MCF 10A (cell line): ENCODE measurements around the gene HMOX2. TPM values are rescaled to one million over a fixed set of nuclear protein-coding genes. Genes with fewer than 3 reads are reported as not detected.

Experiments
- BruUV-seq: library from RNA; stranded (reverse); fragments of 400-500 nt; replicated peaks from 2 replicates; lab custom pipeline; 2021; lab: Mats Ljungman, UMichigan
- CTCF ChIA-PET: fragments of 300-600 bp; sonication (Branson Sonifier 250); formaldehyde crosslinking; extraction: SDS; loops from one replicate; lab custom pipeline; 2021; ENCODE audit warnings: antibody characterized with exemption, inconsistent platforms; lab: Yijun Ruan, JAX
- POLR2A ChIA-PET: fragments of 300-600, 350-650 bp; sonication (Branson Sonifier 250); formaldehyde crosslinking; extraction: SDS; loops from one replicate; lab custom pipeline; 2020; ENCODE audit warnings: antibody characterized with exemption, inconsistent platforms; lab: Yijun Ruan, JAX
- DNase-seq: peaks from one replicate; pipeline ENCODE4 v3.0.0-alpha.2; 2018; ENCODE audit not compliant: unreplicated experiment
- H3K27ac Mint-ChIP-seq: one replicate; pipeline ENCODE4 v1.8.0; 2022; ENCODE audit warnings: mild to moderate bottlenecking, low read depth, mixed read lengths; ENCODE audit not compliant: unreplicated experiment
- H3K27me3 Mint-ChIP-seq: one replicate; pipeline ENCODE4 v1.8.0; 2022; ENCODE audit warnings: mixed read lengths; ENCODE audit not compliant: insufficient read depth, unreplicated experiment
- H3K36me3 Mint-ChIP-seq: one replicate; pipeline ENCODE4 v1.8.0; 2022; ENCODE audit warnings: mild to moderate bottlenecking, moderate library complexity, mixed read lengths; ENCODE audit not compliant: insufficient read depth, unreplicated experiment
- H3K4me1 Mint-ChIP-seq: one replicate; pipeline ENCODE4 v1.8.0; 2022; ENCODE audit warnings: mixed read lengths; ENCODE audit not compliant: insufficient read depth, unreplicated experiment
- H3K4me3 Mint-ChIP-seq: one replicate; pipeline ENCODE4 v1.8.0; 2022; ENCODE audit warnings: mild to moderate bottlenecking, moderate library complexity, mixed read lengths; ENCODE audit not compliant: unreplicated experiment
- H3K9me3 Mint-ChIP-seq: one replicate; pipeline ENCODE4 v1.8.0; 2022; ENCODE audit warnings: mixed read lengths; ENCODE audit not compliant: unreplicated experiment
- intact Hi-C: fragments of 100-400 bp; cut with micrococcal nuclease; formaldehyde crosslinking; loops from 2 replicates; pipeline ENCODE4 v1.14.1; 2022
- total RNA-seq: library from RNA; stranded (reverse); gene quantifications from 2 replicates; pipeline ENCODE4 v1.2.3, GENCODE V29; 2022
- TF ChIP-seq, protein P1 (sequence below): fragments of 200-600 bp; IDR thresholded peaks from one replicate; pipeline ENCODE4 v1.8.0; 2022; ENCODE audit warnings: antibody characterized with exemption, mild to moderate bottlenecking; ENCODE audit not compliant: unreplicated experiment

The HMOX2 gene
- total RNA-seq, 1 experiment from 2014 or later, result 65.6 TPM

DNA sequence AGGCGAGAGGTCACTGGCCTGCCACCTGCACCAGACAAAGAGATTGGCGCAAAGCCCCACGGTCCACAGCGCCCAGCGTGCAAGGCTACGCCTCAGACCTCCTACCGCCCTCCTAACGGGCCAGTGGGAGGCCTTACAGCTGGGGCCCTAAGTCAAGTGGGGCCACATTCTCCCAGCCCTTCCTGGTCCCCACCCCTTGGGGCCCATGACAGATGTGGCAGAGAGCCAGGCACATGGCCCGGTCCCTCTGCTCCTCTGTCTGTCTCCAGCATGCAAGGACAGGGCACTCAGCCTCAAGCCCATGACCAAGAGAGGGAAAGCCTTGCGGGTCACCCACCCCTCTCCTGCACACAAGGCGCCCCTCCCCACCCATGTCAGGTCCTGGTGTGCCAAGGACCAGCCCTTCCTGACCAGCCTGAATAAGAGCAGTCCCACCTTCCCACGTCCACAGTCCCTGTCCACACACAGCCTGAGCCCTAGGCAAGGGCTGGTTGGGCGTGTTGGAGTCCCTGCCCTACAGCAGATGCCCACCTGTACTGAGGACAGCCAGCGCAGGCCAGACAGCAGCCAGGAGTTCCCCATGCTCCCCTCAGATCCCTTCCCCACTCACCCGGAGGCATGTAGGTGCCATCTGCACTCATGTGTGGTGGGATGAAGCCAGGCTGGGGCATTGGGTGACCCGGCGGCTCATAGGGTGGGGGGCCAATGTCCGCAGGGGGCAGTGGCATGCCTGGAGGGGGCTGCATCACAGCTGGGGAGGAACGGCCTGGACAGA is 37.1 kb downstream of the HMOX2 start:
- no peak overlapping the region for H3K27ac Mint-ChIP-seq
- POLR2A ChIA-PET, result interaction anchor here (0.5 kb wide), 1 partner anchor 12 kb away, joined by 3 read pairs; no protein-coding TSS in a partner anchor
- CTCF ChIA-PET, result interaction anchor here (0.5 to 0.9 kb wide), 3 partner anchors 9 to 123 kb away, joined by 3 to 6 read pairs (median 4); no protein-coding TSS in a partner anchor
- H3K9me3 Mint-ChIP-seq, result no peaks in the 10 kb centered on the region
- H3K27me3 Mint-ChIP-seq, result no peaks in the 10 kb centered on the region
- no peak overlapping the region for H3K4me3 Mint-ChIP-seq
- intact Hi-C loops, result no loop called here
- DNase-seq, result no peak
- H3K36me3 Mint-ChIP-seq, result peaks cover 30% of the 10 kb centered on the region
- TF ChIP-seq, protein P1, sequence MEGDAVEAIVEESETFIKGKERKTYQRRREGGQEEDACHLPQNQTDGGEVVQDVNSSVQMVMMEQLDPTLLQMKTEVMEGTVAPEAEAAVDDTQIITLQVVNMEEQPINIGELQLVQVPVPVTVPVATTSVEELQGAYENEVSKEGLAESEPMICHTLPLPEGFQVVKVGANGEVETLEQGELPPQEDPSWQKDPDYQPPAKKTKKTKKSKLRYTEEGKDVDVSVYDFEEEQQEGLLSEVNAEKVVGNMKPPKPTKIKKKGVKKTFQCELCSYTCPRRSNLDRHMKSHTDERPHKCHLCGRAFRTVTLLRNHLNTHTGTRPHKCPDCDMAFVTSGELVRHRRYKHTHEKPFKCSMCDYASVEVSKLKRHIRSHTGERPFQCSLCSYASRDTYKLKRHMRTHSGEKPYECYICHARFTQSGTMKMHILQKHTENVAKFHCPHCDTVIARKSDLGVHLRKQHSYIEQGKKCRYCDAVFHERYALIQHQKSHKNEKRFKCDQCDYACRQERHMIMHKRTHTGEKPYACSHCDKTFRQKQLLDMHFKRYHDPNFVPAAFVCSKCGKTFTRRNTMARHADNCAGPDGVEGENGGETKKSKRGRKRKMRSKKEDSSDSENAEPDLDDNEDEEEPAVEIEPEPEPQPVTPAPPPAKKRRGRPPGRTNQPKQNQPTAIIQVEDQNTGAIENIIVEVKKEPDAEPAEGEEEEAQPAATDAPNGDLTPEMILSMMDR, result no peak
- H3K4me1 Mint-ChIP-seq, result no peaks in the 10 kb centered on the region
- no TSS peak for BruUV-seq

DNA sequence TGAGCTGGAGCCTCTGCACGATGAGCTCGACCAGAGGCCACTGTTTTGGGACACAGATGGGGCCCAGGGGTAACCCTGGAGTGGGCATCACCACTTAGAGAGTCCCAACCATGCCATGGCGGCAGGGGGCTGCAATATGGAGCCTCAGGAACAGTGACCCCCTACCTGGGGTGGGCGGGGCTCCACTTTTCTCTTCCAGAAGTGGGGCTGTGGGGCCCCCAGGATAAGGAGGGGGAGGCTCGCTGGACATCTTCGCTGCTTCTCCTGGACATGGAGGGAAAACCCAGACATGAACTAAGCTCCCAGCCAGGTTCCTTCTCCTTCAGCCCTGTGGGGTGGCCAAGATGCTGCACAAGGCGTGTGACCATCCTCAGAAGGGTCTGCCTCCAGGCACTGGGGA is 37.7 kb downstream of the HMOX2 start:
- CTCF ChIA-PET, result interaction anchor here (0.5 to 1.2 kb wide), 4 partner anchors 8 to 122 kb away, joined by 3 to 6 read pairs (median 4); no protein-coding TSS in a partner anchor
- BruUV-seq, result no TSS peak
- Mint-ChIP-seq H3K4me3 (no peak overlapping the region), H3K36me3 (peaks cover 25% of the 10 kb centered on the region), H3K27me3 (no peaks in the 10 kb centered on the region), H3K9me3 (no peaks in the 10 kb centered on the region), H3K27ac (no peak overlapping the region), H3K4me1 (no peaks in the 10 kb centered on the region)
- POLR2A ChIA-PET, result interaction anchor here (0.5 to 1.3 kb wide), 2 partner anchors 13 to 15 kb away, joined by 3 to 4 read pairs; no protein-coding TSS in a partner anchor
- intact Hi-C loops, result no loop called here
- TF ChIP-seq, protein P1, result no peak
- DNase-seq, result no peak

DNA sequence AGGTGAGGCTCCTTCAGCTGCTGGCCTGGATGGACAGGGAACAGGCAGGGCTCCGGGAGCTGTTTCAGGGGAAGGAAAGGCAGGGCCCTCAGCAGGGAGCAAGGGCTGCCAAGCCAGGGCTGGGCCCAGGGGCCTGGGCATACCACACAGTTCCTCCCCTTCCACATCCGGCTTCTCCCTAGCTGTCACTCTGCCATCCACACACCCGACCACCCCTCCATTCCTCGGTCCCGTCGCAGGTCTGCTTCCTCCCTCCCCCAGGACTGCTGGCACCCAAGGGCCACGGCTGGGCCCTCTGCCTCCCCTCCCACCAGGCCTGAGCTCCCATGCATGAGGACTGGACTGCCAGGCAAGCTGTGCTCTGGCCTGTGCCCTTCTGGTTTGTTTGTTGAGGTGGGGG is 38.4 kb downstream of the HMOX2 start:
- Mint-ChIP-seq H3K4me1 (no peaks in the 10 kb centered on the region), H3K27ac (no peak overlapping the region), H3K4me3 (no peak overlapping the region), H3K36me3 (peaks cover 18% of the 10 kb centered on the region), H3K9me3 (no peaks in the 10 kb centered on the region), H3K27me3 (no peaks in the 10 kb centered on the region)
- DNase-seq, result no peak
- BruUV-seq, result no TSS peak
- TF ChIP-seq, protein P1, result no peak
- CTCF ChIA-PET, result interaction anchor here (0.9 to 1.7 kb wide), 5 partner anchors 8 to 39 kb away, joined by 3 to 17 read pairs (median 3); no protein-coding TSS in a partner anchor
- intact Hi-C loops, result loop anchor here (5.0 kb wide), 1 partner anchor 443 kb away; the partner anchor contains the start of gene SEC14L5
- POLR2A ChIA-PET, result interaction anchor here (1.3 kb wide), 1 partner anchor 16 kb away, joined by 4 read pairs; no protein-coding TSS in a partner anchor

DNA sequence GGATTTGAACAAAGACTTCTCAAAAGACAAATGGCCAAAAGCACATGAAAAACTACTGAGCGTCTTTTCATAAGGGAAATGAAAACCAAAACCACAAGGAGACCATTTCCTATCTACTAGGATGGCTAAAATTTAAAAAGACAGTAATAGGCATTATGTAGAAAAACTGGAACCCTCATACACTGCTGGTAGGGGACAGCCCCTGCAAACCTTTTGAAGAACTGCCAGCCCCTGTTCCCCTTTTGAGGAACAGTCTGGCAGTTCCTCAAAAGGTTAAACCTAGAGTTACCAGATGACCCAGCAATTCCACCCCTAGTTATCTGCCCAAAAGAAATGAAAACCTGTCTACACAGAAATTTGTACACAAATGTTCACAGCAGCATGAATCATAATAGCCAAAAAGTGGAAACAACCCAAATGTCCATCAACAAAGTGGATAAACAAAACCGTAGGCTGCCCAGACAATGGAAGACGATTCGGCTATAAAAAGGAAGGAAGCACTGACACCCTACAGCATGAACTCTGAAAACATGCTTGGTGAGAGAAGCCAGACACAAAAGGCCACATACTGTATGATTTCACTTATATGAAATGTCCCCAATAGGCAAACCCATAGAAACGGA is 39.5 kb downstream of the HMOX2 start:
- DNase-seq, result no peak
- peaks cover 18% of the 10 kb centered on the region for H3K36me3 Mint-ChIP-seq
- TF ChIP-seq, protein P1, result no peak
- ChIA-PET POLR2A (no interaction called here), CTCF (interaction anchor here (1.0 to 1.7 kb wide), 2 partner anchors 9 to 70 kb away, joined by 3 to 17 read pairs; no protein-coding TSS in a partner anchor)
- H3K4me1 Mint-ChIP-seq, result no peaks in the 10 kb centered on the region
- intact Hi-C loops, result loop anchor here (5.0 kb wide), 1 partner anchor 442 kb away; the partner anchor contains the start of gene SEC14L5
- H3K27me3 Mint-ChIP-seq, result no peaks in the 10 kb centered on the region
- no peaks in the 10 kb centered on the region for H3K9me3 Mint-ChIP-seq
- H3K27ac Mint-ChIP-seq, result no peak overlapping the region
- no peak overlapping the region for H3K4me3 Mint-ChIP-seq
- BruUV-seq, result no TSS peak
